WTC11 (cell line): ENCODE measurements around the gene TMEM198. TPM values are rescaled to one million over a fixed set of nuclear protein-coding genes. Genes with fewer than 3 reads are reported as not detected.

Experiments
- ATAC-seq: fragments of 200-7000 bp; cut with Tn5 transposase; 2 replicates; pipeline ENCODE4 v1.10.0; 2021; ENCODE audit warnings: mild to moderate bottlenecking, moderate library complexity
- CTCF ChIA-PET: fragments of 300-600 bp; sonication (Branson Sonifier 250); formaldehyde crosslinking; loops from one replicate; lab custom pipeline; 2021; ENCODE audit warnings: antibody characterized with exemption; lab: Charles Lee
- POLR2A ChIA-PET: fragments of 350-600 bp; sonication (Branson Sonifier 250); formaldehyde crosslinking; loops from one replicate; lab custom pipeline; 2021; ENCODE audit warnings: antibody characterized with exemption; lab: Charles Lee
- DNase-seq: peaks from one replicate; pipeline ENCODE4 v3.0.0; 2021; ENCODE audit warnings: low spot score
- H3K27ac Mint-ChIP-seq: 2 replicates; pipeline ENCODE4 v1.8.0; 2021; ENCODE audit warnings: mixed read lengths
- H3K27me3 Mint-ChIP-seq: 2 replicates; pipeline ENCODE4 v1.8.0; 2021; ENCODE audit warnings: low read depth, mild to moderate bottlenecking, moderate library complexity, mixed read lengths
- H3K36me3 Mint-ChIP-seq: 2 replicates; pipeline ENCODE4 v1.8.0; 2021; ENCODE audit warnings: mixed read lengths
- H3K4me1 Mint-ChIP-seq: 2 replicates; pipeline ENCODE4 v1.8.0; 2022; ENCODE audit warnings: mixed read lengths
- H3K4me3 Mint-ChIP-seq: 2 replicates; pipeline ENCODE4 v1.8.0; 2021; ENCODE audit warnings: mild to moderate bottlenecking, moderate library complexity, mixed read lengths
- H3K9me3 Mint-ChIP-seq: 2 replicates; pipeline ENCODE4 v1.8.0; 2021; ENCODE audit warnings: mixed read lengths
- AR ChIP-seq: fragments of 250-450 bp; sonication (Bioruptor Pico); IDR thresholded peaks from 2 replicates; pipeline ENCODE4 v1.9.0; 2021; ENCODE audit warnings: mild to moderate bottlenecking
- ATF3 ChIP-seq: sonication (generic); formaldehyde crosslinking; conservative IDR thresholded peaks from 2 replicates; pipeline ENCODE4 v1.8.1; 2022; ENCODE audit warnings: mild to moderate bottlenecking, missing genetic modification reagents
- CREB1 ChIP-seq: sonication (generic); formaldehyde crosslinking; IDR thresholded peaks from 2 replicates; pipeline ENCODE4 v1.8.0; 2023; ENCODE audit warnings: mild to moderate bottlenecking, missing genetic modification reagents
- CTCF ChIP-seq: fragments of 200-600 bp; IDR thresholded peaks from 2 replicates; pipeline ENCODE4 v1.8.0; 2022; ENCODE audit warnings: antibody characterized with exemption
- E2F1 ChIP-seq: sonication (generic); formaldehyde crosslinking; IDR thresholded peaks from 2 replicates; pipeline ENCODE4 v1.8.0; 2022; ENCODE audit warnings: mild to moderate bottlenecking, missing genetic modification reagents
- E2F4 ChIP-seq: sonication (generic); formaldehyde crosslinking; IDR thresholded peaks from 2 replicates; pipeline ENCODE4 v1.8.1; 2022; ENCODE audit warnings: low read depth, mild to moderate bottlenecking, moderate library complexity, missing genetic modification reagents, borderline replicate concordance
- EMX1 ChIP-seq: fragments of 250-450 bp; sonication (Bioruptor Pico); IDR thresholded peaks from 2 replicates; pipeline ENCODE4 v1.8.0; 2021; ENCODE audit warnings: mild to moderate bottlenecking
- FOXK1 ChIP-seq: sonication (generic); formaldehyde crosslinking; IDR thresholded peaks from 2 replicates; pipeline ENCODE4 v1.8.0; 2022; ENCODE audit warnings: mild to moderate bottlenecking, moderate library complexity, missing genetic modification reagents
- GABPB1 ChIP-seq: sonication (generic); formaldehyde crosslinking; IDR thresholded peaks from 2 replicates; pipeline ENCODE4 v1.8.1; 2023; ENCODE audit warnings: mild to moderate bottlenecking, missing genetic modification reagents
- GTF2I ChIP-seq: fragments of 250-450 bp; sonication (Bioruptor Pico); conservative IDR thresholded peaks from 2 replicates; pipeline ENCODE4 v1.4.0; 2021; ENCODE audit warnings: mild to moderate bottlenecking
- IRF2 ChIP-seq: sonication (generic); formaldehyde crosslinking; IDR thresholded peaks from 2 replicates; pipeline ENCODE4 v1.8.0; 2022; ENCODE audit warnings: low read depth, missing genetic modification reagents, borderline replicate concordance
- JUN ChIP-seq: sonication (generic); formaldehyde crosslinking; IDR thresholded peaks from 2 replicates; pipeline ENCODE4 v1.8.0; 2023; ENCODE audit warnings: mild to moderate bottlenecking, missing genetic modification reagents
- MAX ChIP-seq: sonication (generic); formaldehyde crosslinking; IDR thresholded peaks from 2 replicates; pipeline ENCODE4 v1.8.0; 2022; ENCODE audit warnings: mild to moderate bottlenecking, missing genetic modification reagents
- MYBL2 ChIP-seq: sonication (generic); formaldehyde crosslinking; IDR thresholded peaks from 2 replicates; pipeline ENCODE4 v1.8.1; 2023; ENCODE audit warnings: mild to moderate bottlenecking, moderate library complexity, missing genetic modification reagents
- NR3C1 ChIP-seq: sonication (generic); formaldehyde crosslinking; conservative IDR thresholded peaks from 2 replicates; pipeline ENCODE4 v1.8.1; 2023; ENCODE audit warnings: low read depth, mild to moderate bottlenecking, missing genetic modification reagents
- SP1 ChIP-seq: sonication (generic); formaldehyde crosslinking; conservative IDR thresholded peaks from 2 replicates; pipeline ENCODE4 v1.8.1; 2022; ENCODE audit warnings: missing genetic modification reagents
- STAT6 ChIP-seq: sonication (generic); formaldehyde crosslinking; conservative IDR thresholded peaks from 2 replicates; pipeline ENCODE4 v1.8.1; 2023; ENCODE audit warnings: mild to moderate bottlenecking, low read depth, missing genetic modification reagents, moderate library complexity
- TCF7 ChIP-seq: sonication (generic); formaldehyde crosslinking; IDR thresholded peaks from 2 replicates; pipeline ENCODE4 v1.8.0; 2022; ENCODE audit warnings: mild to moderate bottlenecking, low read depth, missing genetic modification reagents, moderate library complexity
- TEAD1 ChIP-seq: sonication (generic); formaldehyde crosslinking; IDR thresholded peaks from 2 replicates; pipeline ENCODE4 v1.8.0; 2022; ENCODE audit warnings: mild to moderate bottlenecking, missing genetic modification reagents
- USF2 ChIP-seq: sonication (generic); formaldehyde crosslinking; IDR thresholded peaks from 2 replicates; pipeline ENCODE4 v1.8.1; 2023; ENCODE audit warnings: mild to moderate bottlenecking, missing genetic modification reagents, moderate library complexity
- ZMAT4 ChIP-seq: fragments of 250-450 bp; sonication (Bioruptor Pico); IDR thresholded peaks from 2 replicates; pipeline ENCODE4 v1.9.0; 2021; ENCODE audit warnings: mild to moderate bottlenecking
- ZNF423 ChIP-seq: fragments of 250-450 bp; sonication (Bioruptor Pico); IDR thresholded peaks from 2 replicates; pipeline ENCODE4 v2.1.2; 2022; ENCODE audit warnings: mild to moderate bottlenecking, moderate library complexity
- total RNA-seq: library from RNA; stranded (reverse); gene quantifications from 3 replicates; pipeline ENCODE4 v1.2.3, GENCODE V29; 2021
- TF ChIP-seq, protein P1 (sequence below): sonication (generic); formaldehyde crosslinking; IDR thresholded peaks from 2 replicates; pipeline ENCODE4 v1.8.0; 2022; ENCODE audit warnings: mild to moderate bottlenecking, missing genetic modification reagents

Gene TMEM198
- total RNA-seq, 1 experiment from 2014 or later: 7.1 TPM

DNA sequence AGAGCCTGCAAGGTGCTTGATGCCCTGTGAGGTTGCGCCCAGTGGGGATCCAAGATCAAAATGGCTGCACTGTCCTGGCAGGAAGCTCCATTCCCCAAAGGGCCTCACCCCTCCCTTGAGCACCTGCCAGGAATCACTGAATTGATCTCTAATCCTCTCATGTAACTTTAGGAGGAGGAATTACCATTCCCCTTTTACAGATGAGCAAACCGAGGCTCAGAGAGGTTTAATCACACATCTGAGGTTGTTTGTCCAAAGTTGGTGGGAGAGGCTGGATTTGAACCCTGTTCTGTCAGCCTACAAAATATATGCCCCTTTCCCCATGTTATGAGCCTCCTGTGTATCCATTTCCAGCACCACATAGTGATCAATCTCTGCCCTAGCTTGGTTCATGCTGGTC, 19.0 kb upstream of the TMEM198 start (continued):
- TF ChIP-seq MAX (CRISPR knock-in tag) (no peak), FOXK1 (CRISPR knock-in tag) (no peak), E2F4 (CRISPR knock-in tag) (no peak), E2F1 (CRISPR knock-in tag) (no peak), ZNF423 (no peak), AR (CRISPR knock-in tag) (no peak), ZMAT4 (CRISPR knock-in tag) (no peak), GABPB1 (no peak), TCF7 (CRISPR knock-in tag) (no peak), IRF2 (no peak)
- TF ChIP-seq, protein P1, sequence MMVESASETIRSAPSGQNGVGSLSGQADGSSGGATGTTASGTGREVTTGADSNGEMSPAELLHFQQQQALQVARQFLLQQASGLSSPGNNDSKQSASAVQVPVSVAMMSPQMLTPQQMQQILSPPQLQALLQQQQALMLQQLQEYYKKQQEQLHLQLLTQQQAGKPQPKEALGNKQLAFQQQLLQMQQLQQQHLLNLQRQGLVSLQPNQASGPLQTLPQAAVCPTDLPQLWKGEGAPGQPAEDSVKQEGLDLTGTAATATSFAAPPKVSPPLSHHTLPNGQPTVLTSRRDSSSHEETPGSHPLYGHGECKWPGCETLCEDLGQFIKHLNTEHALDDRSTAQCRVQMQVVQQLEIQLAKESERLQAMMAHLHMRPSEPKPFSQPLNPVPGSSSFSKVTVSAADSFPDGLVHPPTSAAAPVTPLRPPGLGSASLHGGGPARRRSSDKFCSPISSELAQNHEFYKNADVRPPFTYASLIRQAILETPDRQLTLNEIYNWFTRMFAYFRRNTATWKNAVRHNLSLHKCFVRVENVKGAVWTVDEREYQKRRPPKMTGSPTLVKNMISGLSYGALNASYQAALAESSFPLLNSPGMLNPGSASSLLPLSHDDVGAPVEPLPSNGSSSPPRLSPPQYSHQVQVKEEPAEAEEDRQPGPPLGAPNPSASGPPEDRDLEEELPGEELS (CRISPR knock-in tag): no peak
- TF ChIP-seq, all 79 proteins: peak for 0

DNA sequence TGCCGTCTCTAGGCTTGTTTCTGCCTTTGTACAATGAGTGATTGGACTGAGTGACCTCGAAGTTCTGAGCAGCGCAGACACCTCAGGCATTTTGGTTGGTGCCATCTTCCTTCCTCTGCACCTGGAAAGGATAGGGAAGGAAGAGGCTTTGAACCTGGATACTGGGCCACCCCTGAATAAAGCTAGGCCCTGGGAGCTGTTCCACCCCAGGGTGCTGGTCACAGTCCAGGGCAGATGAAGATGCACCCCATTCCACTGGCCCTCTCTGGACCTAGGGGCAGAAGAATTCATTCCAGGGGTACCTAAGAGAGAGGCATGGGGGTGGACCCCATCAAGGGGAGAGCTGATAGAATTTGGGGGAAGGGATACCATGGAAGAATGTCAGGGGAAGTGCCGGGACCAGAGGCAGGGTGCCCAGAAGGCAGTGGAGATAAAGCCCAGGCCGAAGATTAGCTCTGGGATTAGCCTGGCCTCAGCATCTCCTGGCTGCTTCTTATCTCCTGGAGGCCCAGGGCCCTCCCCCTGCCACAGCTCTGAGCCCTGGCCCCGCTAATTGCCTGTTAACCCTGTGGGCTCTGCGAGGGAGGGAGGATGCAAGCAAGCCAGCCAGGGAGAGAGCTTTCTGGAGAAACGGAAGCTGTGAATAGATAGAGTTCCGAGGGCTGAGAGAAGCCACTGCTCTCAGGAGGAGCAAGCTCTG, 18.1 kb upstream of the TMEM198 start:
- DNase-seq: no peak
- Mint-ChIP-seq H3K9me3 (no peaks in the 10 kb centered on the region), H3K4me1 (peaks cover 62% of the 10 kb centered on the region), H3K27me3 (peaks cover 56% of the 10 kb centered on the region), H3K36me3 (no peaks in the 10 kb centered on the region), H3K4me3 (no peak overlapping the region), H3K27ac (no peak overlapping the region)
- ATAC-seq: no peak
- POLR2A ChIA-PET: interaction anchor here (1.0 to 1.5 kb wide), 2 partner anchors 19 to 30 kb away, joined by 3 to 5 read pairs; a partner anchor contains a TSS
- CTCF ChIA-PET: interaction anchor here (0.9 to 41.3 kb wide), 10 partner anchors 10 to 122 kb away, joined by 3 to 2316 read pairs (median 12); partner anchors contain the start of genes ASIC4, GMPPA and SPEG
- no peak for TF ChIP-seq ATF3 (CRISPR knock-in tag)
- TF ChIP-seq MYBL2: no peak
- no peak for TF ChIP-seq STAT6 (CRISPR knock-in tag)
- TF ChIP-seq USF2 (CRISPR knock-in tag): no peak
- no peak for TF ChIP-seq CTCF
- TF ChIP-seq GTF2I: no peak
- no peak for TF ChIP-seq EMX1 (CRISPR knock-in tag)
- TF ChIP-seq JUN (CRISPR knock-in tag): no peak
- no peak for TF ChIP-seq SP1
- no peak for TF ChIP-seq TEAD1 (CRISPR knock-in tag)
- no peak for TF ChIP-seq NR3C1
- no peak for TF ChIP-seq CREB1
